ENCODE data around the gene STRBP.

DNA sequence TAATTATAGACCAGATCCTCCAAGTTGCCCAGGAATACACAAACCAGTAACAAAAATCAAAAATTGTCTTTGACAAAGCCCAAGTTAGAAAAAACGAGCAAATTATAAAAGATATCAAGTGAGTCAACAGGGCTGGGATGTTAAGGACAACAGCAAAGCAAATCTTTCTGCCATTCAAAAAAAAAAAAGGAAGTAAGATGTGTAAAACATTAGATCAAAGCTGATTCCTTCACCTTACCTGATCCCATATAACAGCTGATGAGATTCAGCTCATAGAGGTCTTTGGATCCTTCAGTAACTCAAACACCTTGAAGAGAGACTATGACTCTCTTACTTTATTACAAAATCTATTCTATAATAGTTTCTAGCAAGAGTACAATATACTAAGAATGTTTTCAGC is 100.9 kb downstream of the STRBP start:
- TF ChIP-seq, protein P1, sequence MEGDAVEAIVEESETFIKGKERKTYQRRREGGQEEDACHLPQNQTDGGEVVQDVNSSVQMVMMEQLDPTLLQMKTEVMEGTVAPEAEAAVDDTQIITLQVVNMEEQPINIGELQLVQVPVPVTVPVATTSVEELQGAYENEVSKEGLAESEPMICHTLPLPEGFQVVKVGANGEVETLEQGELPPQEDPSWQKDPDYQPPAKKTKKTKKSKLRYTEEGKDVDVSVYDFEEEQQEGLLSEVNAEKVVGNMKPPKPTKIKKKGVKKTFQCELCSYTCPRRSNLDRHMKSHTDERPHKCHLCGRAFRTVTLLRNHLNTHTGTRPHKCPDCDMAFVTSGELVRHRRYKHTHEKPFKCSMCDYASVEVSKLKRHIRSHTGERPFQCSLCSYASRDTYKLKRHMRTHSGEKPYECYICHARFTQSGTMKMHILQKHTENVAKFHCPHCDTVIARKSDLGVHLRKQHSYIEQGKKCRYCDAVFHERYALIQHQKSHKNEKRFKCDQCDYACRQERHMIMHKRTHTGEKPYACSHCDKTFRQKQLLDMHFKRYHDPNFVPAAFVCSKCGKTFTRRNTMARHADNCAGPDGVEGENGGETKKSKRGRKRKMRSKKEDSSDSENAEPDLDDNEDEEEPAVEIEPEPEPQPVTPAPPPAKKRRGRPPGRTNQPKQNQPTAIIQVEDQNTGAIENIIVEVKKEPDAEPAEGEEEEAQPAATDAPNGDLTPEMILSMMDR (IDR thresholded peaks at IDR 0.05; ENCODE audit: insufficient read depth, low read length): no peak
- no peak for TF ChIP-seq SPI1 (IDR thresholded peaks at IDR 0.05; ENCODE audit: borderline replicate concordance, low read depth)
- TF ChIP-seq POLR2AphosphoS5 (IDR thresholded peaks at IDR 0.05; ENCODE audit: low read depth): no peak
- TF ChIP-seq GABPA (IDR thresholded peaks at IDR 0.05; ENCODE audit: low read depth): no peak

Data from HL-60 (cell line).